ENCODE measurements around the gene LCN10. TPM values are rescaled to one million over a fixed set of nuclear protein-coding genes. Genes with fewer than 3 reads are reported as not detected.
A peak's percentile ranks its signal among the peaks of the same experiment; 100 is the strongest.

The LCN10 gene
- total and polyA plus RNA-seq, 2 of the 13 experiments (the other 11 are each of a cell fraction or from before 2014, with no cell fraction given): 0.53 to 0.61 TPM

DNA sequence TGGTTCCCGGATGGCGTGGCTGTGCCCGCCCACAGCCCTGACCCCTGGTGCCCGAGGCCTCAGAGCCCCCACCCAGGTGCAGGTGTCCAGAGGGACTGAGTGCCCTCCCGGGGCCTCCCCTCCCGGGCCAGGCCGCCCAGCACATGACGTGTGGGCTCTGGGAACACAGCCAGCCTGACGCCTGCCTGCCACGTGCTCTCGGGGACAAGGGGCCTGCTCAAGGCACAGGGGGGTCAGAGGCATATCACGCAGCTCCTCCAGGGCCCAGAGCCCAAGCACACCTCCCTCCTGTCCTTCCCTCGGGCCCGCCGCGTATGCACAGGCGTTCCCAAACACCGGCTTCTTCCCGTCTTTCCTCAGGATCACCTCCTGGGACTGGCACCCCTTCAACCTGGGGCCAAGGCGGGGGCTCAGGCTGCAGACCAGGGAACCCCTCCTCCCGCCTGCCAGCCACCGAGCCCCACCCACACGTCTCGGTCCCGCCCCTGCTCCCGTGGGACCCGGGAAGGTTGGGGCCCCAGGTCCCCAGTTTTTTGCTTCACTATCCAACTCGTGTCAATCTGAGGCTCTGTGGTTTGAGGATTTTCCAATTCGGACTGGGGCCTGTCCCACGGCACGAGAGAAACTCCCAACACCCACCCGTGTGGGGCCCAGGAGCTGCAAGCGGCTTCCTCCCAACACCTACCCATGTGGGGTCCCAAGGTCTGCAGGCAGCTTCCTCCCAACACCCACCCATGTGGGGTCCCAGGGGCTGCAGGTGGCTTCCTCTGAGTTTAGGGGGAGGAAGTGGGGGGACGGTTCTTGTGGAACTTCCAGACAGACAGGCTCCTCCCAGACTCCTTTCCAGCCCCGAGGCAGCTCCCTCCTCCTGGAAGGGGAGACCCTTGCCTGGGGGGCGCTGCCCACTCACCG, 1.5 kb downstream of the LCN10 start (continued):
- no peak for TF ChIP-seq KIAA2018 (CRISPR knock-in tag; IDR thresholded peaks at IDR 0.05; ENCODE audit: borderline replicate concordance)
- TF ChIP-seq KLF13 (CRISPR knock-in tag; IDR thresholded peaks at IDR 0.05): no peak
- peak; percentile 63 for TF ChIP-seq FOXA3 (CRISPR knock-in tag; IDR thresholded peaks at IDR 0.05)
- no peak for TF ChIP-seq JUNB (CRISPR knock-in tag; IDR thresholded peaks at IDR 0.05; ENCODE audit: borderline replicate concordance)
- peak; percentile 78 for TF ChIP-seq BHLHE40 (IDR thresholded peaks at IDR 0.05; ENCODE audit: low read length)
- no peak for TF ChIP-seq PPARG (CRISPR knock-in tag; conservative IDR thresholded peaks at IDR 0.05)
- TF ChIP-seq, protein P1, sequence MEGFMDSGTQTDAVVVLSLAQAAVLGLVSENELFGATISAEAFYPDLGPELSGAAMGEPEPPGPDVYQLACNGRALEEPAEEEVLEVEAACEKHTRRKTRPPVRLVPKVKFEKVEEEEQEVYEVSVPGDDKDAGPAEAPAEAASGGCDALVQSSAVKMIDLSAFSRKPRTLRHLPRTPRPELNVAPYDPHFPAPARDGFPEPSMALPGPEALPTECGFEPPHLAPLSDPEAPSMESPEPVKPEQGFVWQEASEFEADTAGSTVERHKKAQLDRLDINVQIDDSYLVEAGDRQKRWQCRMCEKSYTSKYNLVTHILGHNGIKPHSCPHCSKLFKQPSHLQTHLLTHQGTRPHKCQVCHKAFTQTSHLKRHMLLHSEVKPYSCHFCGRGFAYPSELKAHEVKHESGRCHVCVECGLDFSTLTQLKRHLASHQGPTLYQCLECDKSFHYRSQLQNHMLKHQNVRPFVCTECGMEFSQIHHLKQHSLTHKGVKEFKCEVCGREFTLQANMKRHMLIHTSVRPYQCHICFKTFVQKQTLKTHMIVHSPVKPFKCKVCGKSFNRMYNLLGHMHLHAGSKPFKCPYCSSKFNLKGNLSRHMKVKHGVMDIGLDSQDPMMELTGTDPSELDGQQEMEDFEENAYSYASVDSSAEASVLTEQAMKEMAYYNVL (CRISPR knock-in tag; IDR thresholded peaks at IDR 0.05; ENCODE audit: borderline replicate concordance): no peak
- TF ChIP-seq MED8 (CRISPR knock-in tag; IDR thresholded peaks at IDR 0.05; ENCODE audit: insufficient replicate concordance): no peak
- TF ChIP-seq ZNF225 (CRISPR knock-in tag; IDR thresholded peaks at IDR 0.05): 0 out of 2 replicates have a peak, but pooled peaks have one; percentile 72
- peak; percentile 69; the same call in 1 of the 2 replicates for TF ChIP-seq ZNF616 (CRISPR knock-in tag; IDR thresholded peaks at IDR 0.05; ENCODE audit: low read depth)
- TF ChIP-seq MAZ (IDR thresholded peaks at IDR 0.05; ENCODE audit: borderline replicate concordance, low read depth, low read length): no peak
- TF ChIP-seq MAZ (CRISPR knock-in tag; IDR thresholded peaks at IDR 0.05; ENCODE audit: low read depth): peak; percentile 78
- no peak for TF ChIP-seq ZNF891 (CRISPR knock-in tag; IDR thresholded peaks at IDR 0.05)
- no peak for TF ChIP-seq MXD4 (CRISPR knock-in tag; IDR thresholded peaks at IDR 0.05)
- TF ChIP-seq ZSCAN29 (CRISPR knock-in tag; conservative IDR thresholded peaks at IDR 0.05): no peak
- TF ChIP-seq RBM39 (IDR thresholded peaks at IDR 0.05; ENCODE audit: low read depth, low read length, poor library complexity, severe bottlenecking): no peak
- TF ChIP-seq ZNF776 (CRISPR knock-in tag; IDR thresholded peaks at IDR 0.05): no peak
- TF ChIP-seq ZNF337 (CRISPR knock-in tag; IDR thresholded peaks at IDR 0.05; ENCODE audit: borderline replicate concordance, low read depth): no peak
- TF ChIP-seq NCOA5 (CRISPR knock-in tag; IDR thresholded peaks at IDR 0.05): no peak
- TF ChIP-seq MTA3 (CRISPR knock-in tag; IDR thresholded peaks at IDR 0.05): no peak
